ENCODE measurements around the gene LRRC59.
A peak's percentile ranks its signal among the peaks of the same experiment; 100 is the strongest.

The LRRC59 gene

GRCh38 chr17:50396261-50397110 is 837 bp downstream of the LRRC59 start:
- peaks cover 35 to 36% (median 35%) of the 10 kb centered on the region in 3 donors for H3K36me3 ChIP-seq
- peak overlapping the region; percentile 75 to 82 for H3K27ac ChIP-seq
- no peak for DNase-seq
- no peak for TF ChIP-seq CTCF (IDR thresholded peaks at IDR 0.05)
- no peaks in the 10 kb centered on the region for H3K27me3 ChIP-seq
- intact Hi-C loops (cut with DNase I; ENCODE audit: low total_unique reads), result no loop called here
- peak overlapping the region; percentile 81 to 94 for H3K4me3 ChIP-seq
- H3K9me3 ChIP-seq, result no peaks in the 10 kb centered on the region
- H3K4me1 ChIP-seq, result peaks cover 0 to 25% (median 19%) of the 10 kb centered on the region in 4 donors

GRCh38 chr17:50394711-50395110 is 2.6 kb downstream of the LRRC59 start:
- Histone ChIP-seq H3K9me3 (no peaks in the 10 kb centered on the region), H3K36me3 (peaks cover 47 to 54% (median 53%) of the 10 kb centered on the region in 3 donors), H3K27ac (no peak overlapping the region), H3K4me1 (peaks cover 0 to 25% (median 19%) of the 10 kb centered on the region in 4 donors), H3K27me3 (no peaks in the 10 kb centered on the region), H3K4me3 (no peak overlapping the region)
- TF ChIP-seq CTCF (IDR thresholded peaks at IDR 0.05), result no peak
- intact Hi-C loops (cut with DNase I; ENCODE audit: low total_unique reads), result no loop called here
- DNase-seq, result no peak

GRCh38 chr17:50393700-50394099 is 3.6 kb downstream of the LRRC59 start:
- Histone ChIP-seq H3K27me3 (no peaks in the 10 kb centered on the region), H3K36me3 (peaks cover 55 to 64% (median 63%) of the 10 kb centered on the region in 3 donors), H3K4me1 (peaks cover 0 to 25% (median 19%) of the 10 kb centered on the region in 4 donors), H3K4me3 (no peak overlapping the region), H3K9me3 (no peaks in the 10 kb centered on the region), H3K27ac (no peak overlapping the region)
- no peak for DNase-seq
- intact Hi-C loops (cut with DNase I; ENCODE audit: low total_unique reads), result no loop called here
- no peak for TF ChIP-seq CTCF (IDR thresholded peaks at IDR 0.05)

GRCh38 chr17:50392621-50393020 is 4.7 kb downstream of the LRRC59 start:
- no peak for TF ChIP-seq CTCF (IDR thresholded peaks at IDR 0.05)
- Histone ChIP-seq H3K27me3 (no peaks in the 10 kb centered on the region), H3K9me3 (no peaks in the 10 kb centered on the region), H3K27ac (no peak overlapping the region), H3K36me3 (peaks cover 63 to 75% (median 74%) of the 10 kb centered on the region in 3 donors), H3K4me1 (peaks cover 0 to 23% (median 18%) of the 10 kb centered on the region in 4 donors), H3K4me3 (no peak overlapping the region)
- intact Hi-C loops (cut with DNase I; ENCODE audit: low total_unique reads), result no loop called here
- DNase-seq, result no peak

- Histone ChIP-seq H3K4me1 (peaks cover 0 to under 1% (median 0%) of the 10 kb centered on the region in 4 donors), H3K27me3 (no peaks in the 10 kb centered on the region), H3K4me3 (no peak overlapping the region), H3K27ac (no peak overlapping the region), H3K36me3 (peaks cover 88 to 100% (median 100%) of the 10 kb centered on the region in 3 donors), H3K9me3 (no peaks in the 10 kb centered on the region)
- intact Hi-C loops (cut with DNase I; ENCODE audit: low total_unique reads), result no loop called here
- TF ChIP-seq CTCF (IDR thresholded peaks at IDR 0.05), result no peak
- DNase-seq, result no peak
Measured at GRCh38 chr17:50389534-50389933, 7.8 kb downstream of the LRRC59 start.

Data from tibial artery (tissue), 4 donors.